WTC11 (cell line): Measurements from ENCODE around the gene ABHD16A.

ENCODE experiments used
- CREM ChIP-seq: sonication (generic); formaldehyde crosslinking; IDR thresholded peaks from 2 replicates; pipeline ENCODE4 v1.8.1; 2022; ENCODE audit warnings: mild to moderate bottlenecking, missing genetic modification reagents, moderate library complexity
- FOXK1 ChIP-seq: sonication (generic); formaldehyde crosslinking; IDR thresholded peaks from 2 replicates; pipeline ENCODE4 v1.8.0; 2022; ENCODE audit warnings: mild to moderate bottlenecking, moderate library complexity, missing genetic modification reagents
- FOXP1 ChIP-seq: sonication (generic); formaldehyde crosslinking; IDR thresholded peaks from 2 replicates; pipeline ENCODE4 v1.8.0; 2022; ENCODE audit warnings: missing genetic modification reagents, mild to moderate bottlenecking, moderate library complexity, borderline replicate concordance
- NR3C1 ChIP-seq: sonication (generic); formaldehyde crosslinking; conservative IDR thresholded peaks from 2 replicates; pipeline ENCODE4 v1.8.1; 2023; ENCODE audit warnings: low read depth, mild to moderate bottlenecking, missing genetic modification reagents
- TF ChIP-seq, protein P1 (sequence below): fragments of 200-600 bp; IDR thresholded peaks from 2 replicates; pipeline ENCODE4 v1.8.0; 2022; ENCODE audit warnings: antibody characterized with exemption
- TF ChIP-seq, protein P2 (sequence below): sonication (generic); formaldehyde crosslinking; IDR thresholded peaks from 2 replicates; pipeline ENCODE4 v1.8.0; 2022; ENCODE audit warnings: mild to moderate bottlenecking, missing genetic modification reagents
- TF ChIP-seq, protein P3 (sequence below): sonication (generic); formaldehyde crosslinking; IDR thresholded peaks from 2 replicates; pipeline ENCODE4 v1.8.1; 2023; ENCODE audit warnings: mild to moderate bottlenecking, missing genetic modification reagents, moderate library complexity
- TF ChIP-seq, protein P4 (sequence below): fragments of 250-450 bp; sonication (Bioruptor Pico); IDR thresholded peaks from 2 replicates; pipeline ENCODE4 v2.1.2; 2022; ENCODE audit warnings: mild to moderate bottlenecking, moderate library complexity
- TF ChIP-seq, protein P5 (sequence below): sonication (generic); formaldehyde crosslinking; IDR thresholded peaks from 2 replicates; pipeline ENCODE4 v1.8.0; 2022; ENCODE audit warnings: mild to moderate bottlenecking, missing genetic modification reagents
- TF ChIP-seq, protein P6 (sequence below): sonication (generic); formaldehyde crosslinking; conservative IDR thresholded peaks from 2 replicates; pipeline ENCODE4 v1.8.1; 2022; ENCODE audit warnings: mild to moderate bottlenecking, missing genetic modification reagents
- TF ChIP-seq, protein P7 (sequence below): sonication (generic); formaldehyde crosslinking; IDR thresholded peaks from 2 replicates; pipeline ENCODE4 v1.8.0; 2022; ENCODE audit warnings: mild to moderate bottlenecking, missing genetic modification reagents
- TF ChIP-seq, protein P8 (sequence below): sonication (generic); formaldehyde crosslinking; IDR thresholded peaks from 2 replicates; pipeline ENCODE4 v1.8.0; 2023; ENCODE audit warnings: missing genetic modification reagents, mild to moderate bottlenecking, borderline replicate concordance

DNA sequence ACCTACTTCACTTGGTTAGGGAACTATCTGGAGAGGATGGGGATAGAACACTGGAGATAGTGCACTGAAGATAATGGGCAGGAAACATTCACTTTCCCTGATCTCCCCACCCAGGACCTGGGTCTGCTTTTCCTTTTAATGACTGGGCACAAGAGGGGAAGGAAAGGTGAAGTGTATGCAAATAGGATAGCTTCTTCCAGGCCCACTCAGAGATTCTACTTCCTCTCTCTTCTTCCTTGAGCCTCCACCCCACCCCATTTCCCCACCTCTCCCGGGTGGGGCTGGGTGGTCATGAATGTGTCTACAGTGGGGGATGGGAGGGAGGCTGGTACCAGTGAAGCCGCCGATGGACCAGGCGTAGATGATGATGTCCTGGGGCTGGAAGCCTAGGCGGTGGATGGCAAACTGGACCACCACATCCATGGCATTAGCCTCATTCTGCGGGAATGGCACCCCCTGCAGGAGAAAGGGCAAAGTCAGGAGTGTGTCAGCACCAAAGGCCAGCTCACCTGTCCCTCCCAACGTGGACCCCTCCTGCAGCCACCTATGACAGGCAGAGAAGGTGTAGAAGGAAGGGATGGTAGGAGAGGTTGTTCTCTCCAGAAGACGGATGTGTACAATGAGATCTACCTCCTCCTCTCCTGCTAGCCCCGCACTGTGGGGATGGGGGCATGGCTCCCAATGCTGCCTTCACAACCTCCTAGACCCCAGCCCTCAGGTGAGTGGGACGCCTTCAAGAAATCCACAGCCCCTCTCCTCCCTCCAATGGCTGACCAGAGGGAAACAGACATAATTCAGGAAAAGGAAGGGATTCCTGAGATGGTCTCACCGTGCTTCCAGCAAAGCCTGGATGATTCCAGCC, 13.6 kb downstream of the ABHD16A start:
- TF ChIP-seq, protein P1, sequence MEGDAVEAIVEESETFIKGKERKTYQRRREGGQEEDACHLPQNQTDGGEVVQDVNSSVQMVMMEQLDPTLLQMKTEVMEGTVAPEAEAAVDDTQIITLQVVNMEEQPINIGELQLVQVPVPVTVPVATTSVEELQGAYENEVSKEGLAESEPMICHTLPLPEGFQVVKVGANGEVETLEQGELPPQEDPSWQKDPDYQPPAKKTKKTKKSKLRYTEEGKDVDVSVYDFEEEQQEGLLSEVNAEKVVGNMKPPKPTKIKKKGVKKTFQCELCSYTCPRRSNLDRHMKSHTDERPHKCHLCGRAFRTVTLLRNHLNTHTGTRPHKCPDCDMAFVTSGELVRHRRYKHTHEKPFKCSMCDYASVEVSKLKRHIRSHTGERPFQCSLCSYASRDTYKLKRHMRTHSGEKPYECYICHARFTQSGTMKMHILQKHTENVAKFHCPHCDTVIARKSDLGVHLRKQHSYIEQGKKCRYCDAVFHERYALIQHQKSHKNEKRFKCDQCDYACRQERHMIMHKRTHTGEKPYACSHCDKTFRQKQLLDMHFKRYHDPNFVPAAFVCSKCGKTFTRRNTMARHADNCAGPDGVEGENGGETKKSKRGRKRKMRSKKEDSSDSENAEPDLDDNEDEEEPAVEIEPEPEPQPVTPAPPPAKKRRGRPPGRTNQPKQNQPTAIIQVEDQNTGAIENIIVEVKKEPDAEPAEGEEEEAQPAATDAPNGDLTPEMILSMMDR: no peak
- TF ChIP-seq CREM (CRISPR knock-in tag): no peak
- TF ChIP-seq, protein P2, sequence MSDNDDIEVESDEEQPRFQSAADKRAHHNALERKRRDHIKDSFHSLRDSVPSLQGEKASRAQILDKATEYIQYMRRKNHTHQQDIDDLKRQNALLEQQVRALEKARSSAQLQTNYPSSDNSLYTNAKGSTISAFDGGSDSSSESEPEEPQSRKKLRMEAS: no peak
- TF ChIP-seq NR3C1 (CRISPR knock-in tag): no peak
- TF ChIP-seq, protein P3, sequence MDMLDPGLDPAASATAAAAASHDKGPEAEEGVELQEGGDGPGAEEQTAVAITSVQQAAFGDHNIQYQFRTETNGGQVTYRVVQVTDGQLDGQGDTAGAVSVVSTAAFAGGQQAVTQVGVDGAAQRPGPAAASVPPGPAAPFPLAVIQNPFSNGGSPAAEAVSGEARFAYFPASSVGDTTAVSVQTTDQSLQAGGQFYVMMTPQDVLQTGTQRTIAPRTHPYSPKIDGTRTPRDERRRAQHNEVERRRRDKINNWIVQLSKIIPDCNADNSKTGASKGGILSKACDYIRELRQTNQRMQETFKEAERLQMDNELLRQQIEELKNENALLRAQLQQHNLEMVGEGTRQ (CRISPR knock-in tag): no peak
- no peak for TF ChIP-seq FOXP1 (CRISPR knock-in tag)
- TF ChIP-seq, protein P4, sequence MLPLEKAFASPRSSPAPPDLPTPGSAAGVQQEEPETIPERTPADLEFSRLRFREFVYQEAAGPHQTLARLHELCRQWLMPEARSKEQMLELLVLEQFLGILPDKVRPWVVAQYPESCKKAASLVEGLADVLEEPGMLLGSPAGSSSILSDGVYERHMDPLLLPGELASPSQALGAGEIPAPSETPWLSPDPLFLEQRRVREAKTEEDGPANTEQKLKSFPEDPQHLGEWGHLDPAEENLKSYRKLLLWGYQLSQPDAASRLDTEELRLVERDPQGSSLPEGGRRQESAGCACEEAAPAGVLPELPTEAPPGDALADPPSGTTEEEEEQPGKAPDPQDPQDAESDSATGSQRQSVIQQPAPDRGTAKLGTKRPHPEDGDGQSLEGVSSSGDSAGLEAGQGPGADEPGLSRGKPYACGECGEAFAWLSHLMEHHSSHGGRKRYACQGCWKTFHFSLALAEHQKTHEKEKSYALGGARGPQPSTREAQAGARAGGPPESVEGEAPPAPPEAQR: no peak
- TF ChIP-seq, protein P5, sequence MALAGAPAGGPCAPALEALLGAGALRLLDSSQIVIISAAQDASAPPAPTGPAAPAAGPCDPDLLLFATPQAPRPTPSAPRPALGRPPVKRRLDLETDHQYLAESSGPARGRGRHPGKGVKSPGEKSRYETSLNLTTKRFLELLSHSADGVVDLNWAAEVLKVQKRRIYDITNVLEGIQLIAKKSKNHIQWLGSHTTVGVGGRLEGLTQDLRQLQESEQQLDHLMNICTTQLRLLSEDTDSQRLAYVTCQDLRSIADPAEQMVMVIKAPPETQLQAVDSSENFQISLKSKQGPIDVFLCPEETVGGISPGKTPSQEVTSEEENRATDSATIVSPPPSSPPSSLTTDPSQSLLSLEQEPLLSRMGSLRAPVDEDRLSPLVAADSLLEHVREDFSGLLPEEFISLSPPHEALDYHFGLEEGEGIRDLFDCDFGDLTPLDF (CRISPR knock-in tag): no peak
- no peak for TF ChIP-seq FOXK1 (CRISPR knock-in tag)
- TF ChIP-seq, protein P6, sequence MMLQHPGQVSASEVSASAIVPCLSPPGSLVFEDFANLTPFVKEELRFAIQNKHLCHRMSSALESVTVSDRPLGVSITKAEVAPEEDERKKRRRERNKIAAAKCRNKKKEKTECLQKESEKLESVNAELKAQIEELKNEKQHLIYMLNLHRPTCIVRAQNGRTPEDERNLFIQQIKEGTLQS (CRISPR knock-in tag): no peak
- TF ChIP-seq, protein P7, sequence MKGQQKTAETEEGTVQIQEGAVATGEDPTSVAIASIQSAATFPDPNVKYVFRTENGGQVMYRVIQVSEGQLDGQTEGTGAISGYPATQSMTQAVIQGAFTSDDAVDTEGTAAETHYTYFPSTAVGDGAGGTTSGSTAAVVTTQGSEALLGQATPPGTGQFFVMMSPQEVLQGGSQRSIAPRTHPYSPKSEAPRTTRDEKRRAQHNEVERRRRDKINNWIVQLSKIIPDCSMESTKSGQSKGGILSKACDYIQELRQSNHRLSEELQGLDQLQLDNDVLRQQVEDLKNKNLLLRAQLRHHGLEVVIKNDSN (CRISPR knock-in tag): no peak
- TF ChIP-seq, protein P8, sequence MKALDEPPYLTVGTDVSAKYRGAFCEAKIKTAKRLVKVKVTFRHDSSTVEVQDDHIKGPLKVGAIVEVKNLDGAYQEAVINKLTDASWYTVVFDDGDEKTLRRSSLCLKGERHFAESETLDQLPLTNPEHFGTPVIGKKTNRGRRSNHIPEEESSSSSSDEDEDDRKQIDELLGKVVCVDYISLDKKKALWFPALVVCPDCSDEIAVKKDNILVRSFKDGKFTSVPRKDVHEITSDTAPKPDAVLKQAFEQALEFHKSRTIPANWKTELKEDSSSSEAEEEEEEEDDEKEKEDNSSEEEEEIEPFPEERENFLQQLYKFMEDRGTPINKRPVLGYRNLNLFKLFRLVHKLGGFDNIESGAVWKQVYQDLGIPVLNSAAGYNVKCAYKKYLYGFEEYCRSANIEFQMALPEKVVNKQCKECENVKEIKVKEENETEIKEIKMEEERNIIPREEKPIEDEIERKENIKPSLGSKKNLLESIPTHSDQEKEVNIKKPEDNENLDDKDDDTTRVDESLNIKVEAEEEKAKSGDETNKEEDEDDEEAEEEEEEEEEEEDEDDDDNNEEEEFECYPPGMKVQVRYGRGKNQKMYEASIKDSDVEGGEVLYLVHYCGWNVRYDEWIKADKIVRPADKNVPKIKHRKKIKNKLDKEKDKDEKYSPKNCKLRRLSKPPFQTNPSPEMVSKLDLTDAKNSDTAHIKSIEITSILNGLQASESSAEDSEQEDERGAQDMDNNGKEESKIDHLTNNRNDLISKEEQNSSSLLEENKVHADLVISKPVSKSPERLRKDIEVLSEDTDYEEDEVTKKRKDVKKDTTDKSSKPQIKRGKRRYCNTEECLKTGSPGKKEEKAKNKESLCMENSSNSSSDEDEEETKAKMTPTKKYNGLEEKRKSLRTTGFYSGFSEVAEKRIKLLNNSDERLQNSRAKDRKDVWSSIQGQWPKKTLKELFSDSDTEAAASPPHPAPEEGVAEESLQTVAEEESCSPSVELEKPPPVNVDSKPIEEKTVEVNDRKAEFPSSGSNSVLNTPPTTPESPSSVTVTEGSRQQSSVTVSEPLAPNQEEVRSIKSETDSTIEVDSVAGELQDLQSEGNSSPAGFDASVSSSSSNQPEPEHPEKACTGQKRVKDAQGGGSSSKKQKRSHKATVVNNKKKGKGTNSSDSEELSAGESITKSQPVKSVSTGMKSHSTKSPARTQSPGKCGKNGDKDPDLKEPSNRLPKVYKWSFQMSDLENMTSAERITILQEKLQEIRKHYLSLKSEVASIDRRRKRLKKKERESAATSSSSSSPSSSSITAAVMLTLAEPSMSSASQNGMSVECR (CRISPR knock-in tag): no peak
